HepG2 (cell line): ENCODE results near the gene IFT122.

Experiments used
- CEBPB ChIP-seq: IDR thresholded peaks from 2 replicates; pipeline ENCODE4 v1.6.1; 2011; ENCODE audit warnings: low read depth, low read length, improper control_type of control experiment, borderline replicate concordance
- LRRFIP1 ChIP-seq: sonication (generic); formaldehyde crosslinking; conservative IDR thresholded peaks from 2 replicates; pipeline ENCODE4 v1.4.0; 2020; ENCODE audit warnings: missing genetic modification reagents
- RNF2 ChIP-seq: fragments of 450-650 bp; conservative IDR thresholded peaks from 2 replicates; pipeline ENCODE4 v1.6.1; 2016; ENCODE audit warnings: low read depth

- TF ChIP-seq LRRFIP1 (CRISPR knock-in tag) (no peak), RNF2 (no peak), CEBPB (no peak)
These were observed 8.0 kb upstream of the IFT122 start for GRCh38 chr3:129432036-129432435.
